ENCODE measurements around the gene SATL1. TPM values are rescaled to one million over a fixed set of nuclear protein-coding genes. Genes with fewer than 3 reads are reported as not detected.

The SATL1 gene
- total and polyA plus RNA-seq, 2 experiments from 2014 or later = not detected

DNA sequence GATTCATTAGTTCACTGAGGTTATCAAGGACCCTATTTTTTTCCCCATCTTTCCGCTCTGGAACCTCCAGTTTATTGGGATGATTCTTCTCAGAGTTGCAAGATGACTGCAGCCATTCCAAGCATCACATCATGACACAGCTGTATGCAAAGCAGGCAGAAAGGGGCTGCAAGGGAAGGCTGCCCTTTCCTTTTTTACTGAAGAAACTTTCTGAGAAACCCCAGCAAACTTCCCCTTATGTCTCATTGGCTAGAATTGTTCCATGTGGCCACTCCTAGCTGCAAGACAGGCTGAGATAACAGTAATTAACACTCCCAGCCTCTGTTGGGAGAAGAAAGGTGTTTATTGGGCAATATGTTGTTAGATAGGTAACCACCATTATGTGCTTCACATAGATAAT lies 102.6 kb downstream of the SATL1 start:
- no peak for DNase-seq
- H2AFZ ChIP-seq = no peak overlapping the region
- in situ Hi-C loops (cut with MboI) = no loop called here
- 0% methylated on average over 1 of the region's 1 CpG for WGBS, 2 experiments (ENCODE audit: low coverage in 1 of 2, low lambda C conversion rate in 2 of 2, missing lambda C conversion rate in 2 of 2)
- no peaks in the 10 kb centered on the region for H3K9me2 ChIP-seq (ENCODE audit: insufficient read depth)
- H3K27me3 ChIP-seq (replicated peaks; ENCODE audit: insufficient read depth) = no peaks in the 10 kb centered on the region
- H4K20me1 ChIP-seq (ENCODE audit: insufficient read depth) = no peaks in the 10 kb centered on the region
- no peak overlapping the region for H3K4me2 ChIP-seq (ENCODE audit: unreplicated experiment)
- no peaks in the 10 kb centered on the region for H3K9me3 ChIP-seq (ENCODE audit: low read depth)
- H3K4me3 ChIP-seq = no peak overlapping the region
- no peak overlapping the region for H3K9ac ChIP-seq
- no peaks in the 10 kb centered on the region for H3F3A ChIP-seq (ENCODE audit: insufficient read depth)
- H3K36me3 ChIP-seq (ENCODE audit: low read depth) = no peaks in the 10 kb centered on the region
- H3K4me1 ChIP-seq (ENCODE audit: insufficient read depth) = no peaks in the 10 kb centered on the region
- no peaks in the 10 kb centered on the region for H3K79me2 ChIP-seq (ENCODE audit: insufficient read depth)
- no peak for TF ChIP-seq EZH2 (IDR thresholded peaks at IDR 0.05; ENCODE audit: insufficient read depth, poor library complexity, severe bottlenecking)
- no peak for TF ChIP-seq EZH2phosphoT487 (IDR thresholded peaks at IDR 0.05; ENCODE audit: insufficient read depth, low read depth)
- H3K27ac ChIP-seq = no peak overlapping the region

DNA sequence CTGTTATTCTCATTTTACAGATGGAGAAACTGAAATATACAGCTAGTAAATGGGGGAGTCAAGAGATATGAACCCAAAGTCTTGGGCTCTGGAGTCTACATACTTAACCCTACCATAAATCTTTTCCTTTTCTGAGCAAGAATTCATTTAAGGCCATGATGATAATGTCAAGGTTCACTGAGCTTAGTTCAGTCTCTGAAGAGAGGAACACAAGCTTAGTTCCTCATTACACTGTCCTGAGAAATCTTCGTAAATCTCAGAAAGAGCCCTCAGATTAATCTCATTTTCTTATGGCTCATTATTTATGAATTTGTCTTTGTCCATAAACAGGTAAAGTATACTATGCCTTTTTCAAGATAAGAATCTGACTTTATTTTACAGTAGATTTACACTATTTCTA lies 104.2 kb downstream of the SATL1 start:
- no peak for DNase-seq
- H3K4me1 ChIP-seq (ENCODE audit: insufficient read depth) = no peaks in the 10 kb centered on the region
- in situ Hi-C loops (cut with MboI) = no loop called here
- no peak overlapping the region for H3K27ac ChIP-seq
- no peaks in the 10 kb centered on the region for H3K79me2 ChIP-seq (ENCODE audit: insufficient read depth)
- no peaks in the 10 kb centered on the region for H3F3A ChIP-seq (ENCODE audit: insufficient read depth)
- H4K20me1 ChIP-seq (ENCODE audit: insufficient read depth) = no peaks in the 10 kb centered on the region
- H2AFZ ChIP-seq = no peak overlapping the region
- no peaks in the 10 kb centered on the region for H3K9me3 ChIP-seq (ENCODE audit: low read depth)
- WGBS, 2 experiments (ENCODE audit: low coverage in 1 of 2, low lambda C conversion rate in 2 of 2, missing lambda C conversion rate in 2 of 2) = 14 to 20% methylated on average over 1 of the region's 1 CpG
- H3K9me2 ChIP-seq (ENCODE audit: insufficient read depth) = no peaks in the 10 kb centered on the region
- H3K27me3 ChIP-seq (replicated peaks; ENCODE audit: insufficient read depth) = no peaks in the 10 kb centered on the region
- no peak for TF ChIP-seq EZH2phosphoT487 (IDR thresholded peaks at IDR 0.05; ENCODE audit: insufficient read depth, low read depth)
- no peak for TF ChIP-seq EZH2 (IDR thresholded peaks at IDR 0.05; ENCODE audit: insufficient read depth, poor library complexity, severe bottlenecking)
- H3K4me2 ChIP-seq (ENCODE audit: unreplicated experiment) = no peak overlapping the region
- H3K36me3 ChIP-seq (ENCODE audit: low read depth) = no peaks in the 10 kb centered on the region
- no peak overlapping the region for H3K4me3 ChIP-seq
- no peak overlapping the region for H3K9ac ChIP-seq

DNA sequence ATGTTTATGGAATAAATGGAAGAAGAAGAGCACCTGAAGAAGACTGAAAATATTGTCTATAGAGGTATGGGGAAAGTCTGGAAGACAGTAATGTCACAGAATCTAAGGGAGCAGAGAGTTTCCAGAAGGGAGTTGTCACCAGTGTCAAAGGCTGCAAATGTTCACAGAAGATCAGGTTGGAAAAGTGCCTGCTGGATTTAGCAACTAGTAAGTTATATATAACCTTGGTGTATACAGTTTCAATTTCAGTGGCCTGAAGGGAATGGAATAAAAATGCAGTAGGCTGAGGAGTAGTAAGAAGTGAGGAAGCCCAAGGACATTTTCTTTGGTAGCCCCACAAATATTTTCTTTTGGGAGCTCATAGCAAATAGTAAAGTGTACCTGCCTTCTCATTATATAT lies 107.2 kb downstream of the SATL1 start:
- Histone ChIP-seq H3K4me3 (no peak overlapping the region), H3F3A (ENCODE audit: insufficient read depth) (no peaks in the 10 kb centered on the region), H3K36me3 (ENCODE audit: low read depth) (no peaks in the 10 kb centered on the region), H3K9ac (no peak overlapping the region), H4K20me1 (ENCODE audit: insufficient read depth) (no peaks in the 10 kb centered on the region), H3K4me2 (ENCODE audit: unreplicated experiment) (no peak overlapping the region), H2AFZ (no peak overlapping the region), H3K27me3 (replicated peaks; ENCODE audit: insufficient read depth) (no peaks in the 10 kb centered on the region), H3K9me3 (ENCODE audit: low read depth) (no peaks in the 10 kb centered on the region), H3K4me1 (ENCODE audit: insufficient read depth) (no peaks in the 10 kb centered on the region), H3K27ac (no peak overlapping the region), H3K79me2 (ENCODE audit: insufficient read depth) (no peaks in the 10 kb centered on the region), H3K9me2 (ENCODE audit: insufficient read depth) (no peaks in the 10 kb centered on the region)
- DNase-seq = no peak
- TF ChIP-seq EZH2phosphoT487 (IDR thresholded peaks at IDR 0.05; ENCODE audit: insufficient read depth, low read depth) (no peak), EZH2 (IDR thresholded peaks at IDR 0.05; ENCODE audit: insufficient read depth, poor library complexity, severe bottlenecking) (no peak)
- in situ Hi-C loops (cut with MboI) = no loop called here

DNA sequence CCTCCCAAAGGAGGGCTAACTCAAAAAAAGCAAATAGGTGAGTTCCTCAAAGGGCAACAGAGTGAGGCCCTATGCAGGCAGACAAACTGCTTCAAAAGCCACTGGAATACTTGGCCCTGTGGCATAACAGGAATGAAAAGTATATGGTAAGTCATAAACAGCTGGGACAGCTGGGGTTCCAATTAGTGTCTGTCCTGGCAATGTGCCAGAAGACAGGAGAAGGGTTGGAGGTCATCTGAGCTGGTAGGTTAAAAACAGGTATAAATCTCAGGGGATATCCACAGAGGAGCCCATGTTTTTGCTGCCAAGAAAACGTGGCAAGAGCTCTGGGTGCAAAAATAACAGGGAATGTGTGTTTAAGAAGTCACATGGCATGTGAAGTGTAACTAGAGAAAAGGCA lies 128.3 kb downstream of the SATL1 start:
- H3K4me2 ChIP-seq (ENCODE audit: unreplicated experiment) = no peak overlapping the region
- H3K4me1 ChIP-seq (ENCODE audit: insufficient read depth) = no peaks in the 10 kb centered on the region
- no peak overlapping the region for H2AFZ ChIP-seq
- H3K36me3 ChIP-seq (ENCODE audit: low read depth) = no peaks in the 10 kb centered on the region
- H3K27me3 ChIP-seq (replicated peaks; ENCODE audit: insufficient read depth) = no peaks in the 10 kb centered on the region
- in situ Hi-C loops (cut with MboI) = loop anchor here (25.0 kb wide), 1 partner anchor 422 kb away; no protein-coding TSS in a partner anchor
- no peaks in the 10 kb centered on the region for H4K20me1 ChIP-seq (ENCODE audit: insufficient read depth)
- no peaks in the 10 kb centered on the region for H3F3A ChIP-seq (ENCODE audit: insufficient read depth)
- no peak overlapping the region for H3K4me3 ChIP-seq
- no peak for TF ChIP-seq EZH2phosphoT487 (IDR thresholded peaks at IDR 0.05; ENCODE audit: insufficient read depth, low read depth)
- no peak for TF ChIP-seq EZH2 (IDR thresholded peaks at IDR 0.05; ENCODE audit: insufficient read depth, poor library complexity, severe bottlenecking)
- no peak overlapping the region for H3K9ac ChIP-seq
- H3K9me3 ChIP-seq (ENCODE audit: low read depth) = no peaks in the 10 kb centered on the region
- no peaks in the 10 kb centered on the region for H3K9me2 ChIP-seq (ENCODE audit: insufficient read depth)
- WGBS, 2 experiments (ENCODE audit: low coverage in 1 of 2, low lambda C conversion rate in 2 of 2, missing lambda C conversion rate in 2 of 2) = 0 to 9% methylated on average over 1 of the region's 1 CpG
- H3K79me2 ChIP-seq (ENCODE audit: insufficient read depth) = no peaks in the 10 kb centered on the region
- DNase-seq = no peak
- H3K27ac ChIP-seq = no peak overlapping the region

DNA sequence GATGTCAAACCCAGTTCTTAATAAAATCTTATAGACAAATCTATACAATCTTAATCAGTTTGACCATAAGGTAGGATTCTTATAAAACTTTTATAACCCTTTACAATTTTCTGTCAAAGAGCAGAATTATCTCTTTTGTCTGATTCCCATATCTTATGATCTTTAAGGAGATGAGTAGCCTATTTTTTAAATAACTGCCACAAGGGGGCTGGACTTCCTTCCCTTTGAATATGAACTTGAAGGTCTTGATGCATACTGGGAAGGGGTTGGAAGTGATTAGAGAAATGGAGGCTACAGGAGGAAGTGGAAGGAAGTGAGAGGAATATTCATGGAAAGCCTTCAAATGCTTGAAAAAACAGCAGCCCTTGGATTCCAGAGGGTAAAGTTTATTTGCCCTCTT lies 128.8 kb downstream of the SATL1 start:
- H3K9ac ChIP-seq = no peak overlapping the region
- H3K4me2 ChIP-seq (ENCODE audit: unreplicated experiment) = no peak overlapping the region
- DNase-seq = no peak
- H3F3A ChIP-seq (ENCODE audit: insufficient read depth) = no peaks in the 10 kb centered on the region
- no peaks in the 10 kb centered on the region for H3K79me2 ChIP-seq (ENCODE audit: insufficient read depth)
- no peaks in the 10 kb centered on the region for H3K9me3 ChIP-seq (ENCODE audit: low read depth)
- H3K4me3 ChIP-seq = no peak overlapping the region
- no peak overlapping the region for H3K27ac ChIP-seq
- H2AFZ ChIP-seq = no peak overlapping the region
- no peaks in the 10 kb centered on the region for H4K20me1 ChIP-seq (ENCODE audit: insufficient read depth)
- no peaks in the 10 kb centered on the region for H3K4me1 ChIP-seq (ENCODE audit: insufficient read depth)
- H3K27me3 ChIP-seq (replicated peaks; ENCODE audit: insufficient read depth) = no peaks in the 10 kb centered on the region
- H3K9me2 ChIP-seq (ENCODE audit: insufficient read depth) = no peaks in the 10 kb centered on the region
- H3K36me3 ChIP-seq (ENCODE audit: low read depth) = no peaks in the 10 kb centered on the region
- TF ChIP-seq EZH2phosphoT487 (IDR thresholded peaks at IDR 0.05; ENCODE audit: insufficient read depth, low read depth) (no peak), EZH2 (IDR thresholded peaks at IDR 0.05; ENCODE audit: insufficient read depth, poor library complexity, severe bottlenecking) (no peak)
- in situ Hi-C loops (cut with MboI) = loop anchor here (25.0 kb wide), 1 partner anchor 423 kb away; no protein-coding TSS in a partner anchor
